Endodermal cell (in vitro differentiated cells): Measurements from ENCODE around the gene NISCH. TPM values are rescaled to one million over a fixed set of nuclear protein-coding genes. Genes with fewer than 3 reads are reported as not detected.

Experiments
- DNase-seq: peaks from one replicate; pipeline ENCODE4 v3.0.0-alpha.2; 2017
- H3K27ac ChIP-seq: 2 replicates; pipeline ENCODE4 v1.5.1; 2013; ENCODE audit warnings: mild to moderate bottlenecking, low read depth, low read length, moderate library complexity
- H3K27me3 ChIP-seq: 2 replicates; pipeline ENCODE4 v1.6.1; 2013; ENCODE audit warnings: mild to moderate bottlenecking, low read length, moderate library complexity; ENCODE audit not compliant: insufficient read depth, control insufficient read depth, poor library complexity, severe bottlenecking
- H3K36me3 ChIP-seq: 2 replicates; pipeline ENCODE4 v1.7.0; 2013; ENCODE audit warnings: mild to moderate bottlenecking, low read length, moderate library complexity; ENCODE audit not compliant: control insufficient read depth, insufficient read depth
- H3K4me1 ChIP-seq: one replicate; pipeline ENCODE4 v1.7.0; 2013; ENCODE audit warnings: low read length; ENCODE audit not compliant: control insufficient read depth, insufficient read depth
- H3K4me3 ChIP-seq: 2 replicates; pipeline ENCODE4 v1.5.1; 2013; ENCODE audit warnings: mild to moderate bottlenecking, low read length, moderate library complexity
- H3K9ac ChIP-seq: 2 replicates; pipeline ENCODE4 v1.6.1; 2013; ENCODE audit warnings: mild to moderate bottlenecking, low read length, moderate library complexity; ENCODE audit not compliant: poor library complexity, severe bottlenecking; ENCODE audit errors: extremely low read depth
- H3K9me3 ChIP-seq: 2 replicates; pipeline ENCODE4 v1.6.1; 2013; ENCODE audit warnings: mild to moderate bottlenecking, low read length, moderate library complexity; ENCODE audit not compliant: control insufficient read depth
- H3K27ac Mint-ChIP-seq: 2 replicates; pipeline ENCODE4 v1.8.0; 2020; ENCODE audit warnings: mixed read lengths
- H3K27me3 Mint-ChIP-seq: 2 replicates; pipeline ENCODE4 v1.8.0; 2021; ENCODE audit warnings: mild to moderate bottlenecking, mixed read lengths; ENCODE audit not compliant: insufficient read depth
- H3K36me3 Mint-ChIP-seq: 2 replicates; pipeline ENCODE4 v1.8.0; 2020; ENCODE audit warnings: low read depth, mixed read lengths
- H3K4me1 Mint-ChIP-seq: 2 replicates; pipeline ENCODE4 v1.8.0; 2020; ENCODE audit warnings: mixed read lengths
- H3K4me3 Mint-ChIP-seq: 2 replicates; pipeline ENCODE4 v1.8.0; 2020; ENCODE audit warnings: mild to moderate bottlenecking, moderate library complexity, mixed read lengths
- H3K9me3 Mint-ChIP-seq: 2 replicates; pipeline ENCODE4 v1.8.0; 2020; ENCODE audit warnings: mild to moderate bottlenecking, mixed read lengths
- CTCF ChIP-seq: fragments of 200-600 bp; sonication (generic); conservative IDR thresholded peaks from 2 replicates; pipeline ENCODE4 v1.5.0; 2021; ENCODE audit warnings: antibody characterized with exemption, mild to moderate bottlenecking
- WGBS, 2 experiments: methylation state at CpG; one replicate each; pipeline versions ENCODE4 v1.1.5 to v1.1.7; 2013; ENCODE audit warnings: missing lambda C conversion rate in 2 of 2, mixed read lengths in 1 of 2; ENCODE audit not compliant: insufficient coverage in 1 of 2, insufficient read length in 1 of 2; 5-methylcytosine and 5-hydroxymethylcytosine counted together
- total RNA-seq, 2 donors: library from RNA; stranded (reverse); fragmentation: NEBNext Ultra II Directional in 1 of 2; extraction: Animal tissue kit (Norgen Biotek cat#: 25700) in 1 of 2; gene quantifications; 2 replicates in 1 of 2; 3 replicates in 1 of 2; pipeline ENCODE4 v1.2.1, GENCODE V29; 2021

The NISCH gene
- total RNA-seq, 2 donors from 2014 or later, result 151 to 156 TPM

- Mint-ChIP-seq H3K4me3 (no peak overlapping the region), H3K9me3 (no peaks in the 10 kb centered on the region), H3K27ac (no peak overlapping the region), H3K36me3 (peaks cover 13% of the 10 kb centered on the region), H3K4me1 (no peaks in the 10 kb centered on the region), H3K27me3 (peaks cover 8% of the 10 kb centered on the region)
- 90 to 94% methylated on average over 8 of the region's 8 CpGs for WGBS, 2 experiments
- Histone ChIP-seq H3K27ac (no peak overlapping the region), H3K27me3 (no peaks in the 10 kb centered on the region), H3K9me3 (no peaks in the 10 kb centered on the region), H3K4me1 (no peaks in the 10 kb centered on the region), H3K9ac (no peak overlapping the region), H3K36me3 (peaks cover 19% of the 10 kb centered on the region), H3K4me3 (no peak overlapping the region)
- TF ChIP-seq CTCF, result no peak
- no peak for DNase-seq
Observed at GRCh38 chr3:52521488-52521824, 66.1 kb downstream of the NISCH start.

GRCh38 chr3:52521881-52522650, 66.7 kb downstream of the NISCH start:
- H3K4me1 Mint-ChIP-seq, result no peaks in the 10 kb centered on the region
- Histone ChIP-seq H3K27ac (no peak overlapping the region), H3K4me1 (no peaks in the 10 kb centered on the region), H3K9me3 (no peaks in the 10 kb centered on the region), H3K4me3 (no peak overlapping the region), H3K9ac (no peak overlapping the region), H3K36me3 (peaks cover 25% of the 10 kb centered on the region), H3K27me3 (no peaks in the 10 kb centered on the region)
- H3K9me3 Mint-ChIP-seq, result no peaks in the 10 kb centered on the region
- TF ChIP-seq CTCF, result no peak
- no peak for DNase-seq
- no peak overlapping the region for H3K27ac Mint-ChIP-seq
- no peak overlapping the region for H3K4me3 Mint-ChIP-seq
- H3K27me3 Mint-ChIP-seq, result peaks cover 6% of the 10 kb centered on the region
- WGBS, 2 experiments, result 94 to 96% methylated on average over 21 to 33 of the region's 33 CpGs
- peaks cover 16% of the 10 kb centered on the region for H3K36me3 Mint-ChIP-seq

GRCh38 chr3:52522651-52523251, 67.3 kb downstream of the NISCH start:
- Histone ChIP-seq H3K36me3 (peaks cover 32% of the 10 kb centered on the region), H3K9ac (no peak overlapping the region), H3K9me3 (no peaks in the 10 kb centered on the region), H3K27ac (no peak overlapping the region), H3K4me3 (no peak overlapping the region), H3K27me3 (no peaks in the 10 kb centered on the region), H3K4me1 (no peaks in the 10 kb centered on the region)
- Mint-ChIP-seq H3K9me3 (no peaks in the 10 kb centered on the region), H3K4me3 (no peak overlapping the region), H3K4me1 (no peaks in the 10 kb centered on the region), H3K27me3 (peaks cover 6% of the 10 kb centered on the region), H3K36me3 (peaks cover 23% of the 10 kb centered on the region), H3K27ac (no peak overlapping the region)
- whole genome bisulfite sequencing, 2 experiments, result 95% methylated on average over 9 to 14 of the region's 14 CpGs
- DNase-seq, result no peak
- no peak for TF ChIP-seq CTCF
